Ovary (tissue), 9 donors: Measurements from ENCODE around the gene ALPK1. TPM values are rescaled to one million over a fixed set of nuclear protein-coding genes. Genes with fewer than 3 reads are reported as not detected.
"Not testable (repeated sequence)": the region's sequence is repeated elsewhere in the genome, so short reads cannot be mapped to it uniquely, and the experiment has no call there.

ENCODE experiments used
- DNase-seq, 5 donors: peaks; one replicate each; pipeline ENCODE4 v3.0.0-alpha.2; 2019 to 2020
- H3K27ac ChIP-seq, 2 donors: fragments of 200-600 bp; one replicate each; pipeline versions ENCODE4 v1.5.1 to v1.8.0; 2019 to 2022
- H3K27me3 ChIP-seq: fragments of 200-600 bp; one replicate; pipeline ENCODE4 v1.8.0; 2022
- H3K36me3 ChIP-seq: fragments of 200-600 bp; sonication (generic); one replicate; pipeline ENCODE4 v1.5.1; 2019
- H3K4me1 ChIP-seq: one replicate; pipeline ENCODE4 v1.8.1; 2013; ENCODE audit warnings: mild to moderate bottlenecking, moderate library complexity; ENCODE audit not compliant: insufficient read depth
- H3K4me3 ChIP-seq: fragments of 200-600 bp; sonication (generic); one replicate; pipeline ENCODE4 v1.5.1; 2017
- H3K9me3 ChIP-seq, 2 donors: fragments of 200-600 bp in 1 of 2; sonication (generic) in 1 of 2; one replicate each; pipeline versions ENCODE4 v1.5.1 to v1.8.1; 2013 to 2019; ENCODE audit warnings: mild to moderate bottlenecking in 1 of 2, moderate library complexity in 1 of 2
- EP300 ChIP-seq: sonication (generic); formaldehyde crosslinking; IDR thresholded peaks from one replicate; pipeline ENCODE4 v1.6.1; 2017; ENCODE audit warnings: antibody characterized with exemption
- POLR2A ChIP-seq: fragments of 450-650 bp; IDR thresholded peaks from one replicate; pipeline ENCODE4 v1.6.1; 2017; ENCODE audit warnings: antibody characterized with exemption, mild to moderate bottlenecking, moderate library complexity
- whole genome bisulfite sequencing, 3 donors: extraction: QIAGEN DNeasy Blood & Tissue Kit in 1 of 3; methylation state at CpG; one replicate each; pipeline versions ENCODE4 v1.1.5 to v1.1.7; 2013 to 2017; 5-methylcytosine and 5-hydroxymethylcytosine counted together
- intact Hi-C, 4 donors: fragments of 100-400 bp; cut with DNase I; formaldehyde crosslinking; loops; one replicate each; pipeline versions ENCODE4 v1.11.0 to v1.15.1; 2022 to 2023
- polyA plus RNA-seq, 2 donors: library from polyadenylated mRNA; stranded (reverse); fragments of 200-250 nt in 1 of 2; fragments of 350-450 nt in 1 of 2; fragmentation: Illumina TruSeq in 1 of 2; extraction: RNeasy Lipid Tissue Mini Kit (QIAGEN cat#74804) in 1 of 2; gene quantifications; one replicate each; pipeline ENCODE4 v1.2.3, GENCODE V29; 2013 to 2014
- total RNA-seq, 7 donors: library from RNA; depleted of rRNA in 2 of 7; stranded (reverse); fragments of >200 nt in 2 of 7; fragmentation: NEBNext Ultra II Directional in 3 of 7; extraction: Animal tissue kit (Norgen Biotek cat#: 25700) in 3 of 7; gene quantifications; one replicate each; pipeline versions ENCODE4 v1.1.0 to v1.2.4, GENCODE V29; 2016 to 2023
- TF ChIP-seq, protein P1 (sequence below), 3 donors: fragments of 450-650 bp in 2 of 3; fragments of 200-600 bp in 1 of 3; IDR thresholded peaks; one replicate each; pipeline versions ENCODE4 v1.5.1 to v1.8.0; 2016 to 2022; ENCODE audit warnings: antibody characterized with exemption in 3 of 3, mild to moderate bottlenecking in 1 of 3
- donor health status: DM: no; HTN: no; CAD: no; lungs with moderate emphysema.
- donor health status: DM: no; HTN: no; CAD: no.
- donor health status: Bipolar disorder and iron deficiency.
- donor health status: DM: yes; HTN: yes; CAD: no.
- donor health status: DM: no; HTN: no; CAD: no.
- donor health status: DM: yes; HTN: yes; CAD: no.

Gene ALPK1
- total and polyA plus RNA-seq, 9 donors: 6.8 to 33.6 (median 21.3) TPM

- TF ChIP-seq EP300 (no peak), POLR2A (no peak)
- TF ChIP-seq, protein P1, sequence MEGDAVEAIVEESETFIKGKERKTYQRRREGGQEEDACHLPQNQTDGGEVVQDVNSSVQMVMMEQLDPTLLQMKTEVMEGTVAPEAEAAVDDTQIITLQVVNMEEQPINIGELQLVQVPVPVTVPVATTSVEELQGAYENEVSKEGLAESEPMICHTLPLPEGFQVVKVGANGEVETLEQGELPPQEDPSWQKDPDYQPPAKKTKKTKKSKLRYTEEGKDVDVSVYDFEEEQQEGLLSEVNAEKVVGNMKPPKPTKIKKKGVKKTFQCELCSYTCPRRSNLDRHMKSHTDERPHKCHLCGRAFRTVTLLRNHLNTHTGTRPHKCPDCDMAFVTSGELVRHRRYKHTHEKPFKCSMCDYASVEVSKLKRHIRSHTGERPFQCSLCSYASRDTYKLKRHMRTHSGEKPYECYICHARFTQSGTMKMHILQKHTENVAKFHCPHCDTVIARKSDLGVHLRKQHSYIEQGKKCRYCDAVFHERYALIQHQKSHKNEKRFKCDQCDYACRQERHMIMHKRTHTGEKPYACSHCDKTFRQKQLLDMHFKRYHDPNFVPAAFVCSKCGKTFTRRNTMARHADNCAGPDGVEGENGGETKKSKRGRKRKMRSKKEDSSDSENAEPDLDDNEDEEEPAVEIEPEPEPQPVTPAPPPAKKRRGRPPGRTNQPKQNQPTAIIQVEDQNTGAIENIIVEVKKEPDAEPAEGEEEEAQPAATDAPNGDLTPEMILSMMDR (IDR thresholded peaks at IDR 0.05): no peak
- Histone ChIP-seq H3K27me3 (no peaks in the 10 kb centered on the region), H3K9me3 (no peaks in the 10 kb centered on the region), H3K4me1 (no peaks in the 10 kb centered on the region), H3K27ac (no peak overlapping the region), H3K4me3 (no peak overlapping the region), H3K36me3 (no peaks in the 10 kb centered on the region)
- intact Hi-C loops: no loop called here
- no peak for DNase-seq
- WGBS, 3 donors: 41 to 52% (median 46%) methylated on average over 2 of the region's 2 CpGs
Measured at GRCh38 chr4:112453321-112453720, 156.2 kb downstream of the ALPK1 start.

DNA sequence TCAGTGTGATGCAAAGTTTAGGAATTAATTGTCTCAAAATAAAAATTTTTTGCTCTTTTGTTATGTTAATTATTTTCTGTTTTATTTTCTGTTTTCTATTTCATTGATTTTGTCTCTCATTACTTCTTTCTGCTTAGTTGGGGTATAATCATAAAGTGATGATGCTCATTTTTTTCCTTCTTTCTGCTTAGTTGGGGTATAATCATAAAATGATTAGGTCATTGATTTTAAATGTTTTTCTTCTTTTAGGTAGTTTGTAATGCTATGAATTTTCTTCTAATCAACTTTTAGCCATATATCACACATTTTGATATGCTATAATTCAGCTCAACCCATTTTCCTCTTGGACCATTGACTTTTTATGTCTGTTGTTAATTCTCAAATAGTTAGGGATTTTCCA lies 175.1 kb downstream of the ALPK1 start:
- Histone ChIP-seq H3K27me3 (no peaks in the 10 kb centered on the region), H3K9me3 (no peaks in the 10 kb centered on the region), H3K4me1 (no peaks in the 10 kb centered on the region), H3K36me3 (no peaks in the 10 kb centered on the region), H3K27ac (no peak overlapping the region), H3K4me3 (no peak overlapping the region)
- TF ChIP-seq EP300 (no peak), POLR2A (no peak)
- TF ChIP-seq, protein P1 (IDR thresholded peaks at IDR 0.05): no peak
- intact Hi-C loops: no loop called here
- no peak for DNase-seq

DNA sequence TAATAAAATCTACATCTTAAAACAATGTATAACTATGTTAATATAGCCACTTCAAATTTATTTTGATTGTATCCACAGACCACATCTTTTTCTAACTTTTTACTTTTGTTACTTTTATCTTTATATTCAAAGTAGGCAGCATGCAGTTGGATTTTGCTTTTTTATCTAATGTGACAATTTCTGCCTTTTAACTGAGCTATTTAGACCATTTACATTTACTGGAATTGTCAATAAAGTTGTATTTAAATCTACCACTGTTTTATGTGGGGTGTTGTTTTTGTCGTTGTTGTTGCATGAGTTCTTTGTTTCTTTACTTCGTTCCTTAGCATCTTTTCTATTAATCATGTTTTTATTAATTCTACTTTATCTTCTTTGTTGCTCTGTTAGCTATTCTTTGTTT lies 176.8 kb downstream of the ALPK1 start:
- H3K9me3 ChIP-seq: no peaks in the 10 kb centered on the region
- no peaks in the 10 kb centered on the region for H3K36me3 ChIP-seq
- no peak overlapping the region for H3K4me3 ChIP-seq
- no peaks in the 10 kb centered on the region for H3K27me3 ChIP-seq
- TF ChIP-seq POLR2A: no peak
- TF ChIP-seq, protein P1 (IDR thresholded peaks at IDR 0.05): no peak
- no peak for TF ChIP-seq EP300
- intact Hi-C loops: no loop called here
- H3K27ac ChIP-seq: no peak overlapping the region
- no peaks in the 10 kb centered on the region for H3K4me1 ChIP-seq
- WGBS, 3 donors: 91 to 95% (median 93%) methylated on average over 2 of the region's 2 CpGs
- DNase-seq: no peak

DNA sequence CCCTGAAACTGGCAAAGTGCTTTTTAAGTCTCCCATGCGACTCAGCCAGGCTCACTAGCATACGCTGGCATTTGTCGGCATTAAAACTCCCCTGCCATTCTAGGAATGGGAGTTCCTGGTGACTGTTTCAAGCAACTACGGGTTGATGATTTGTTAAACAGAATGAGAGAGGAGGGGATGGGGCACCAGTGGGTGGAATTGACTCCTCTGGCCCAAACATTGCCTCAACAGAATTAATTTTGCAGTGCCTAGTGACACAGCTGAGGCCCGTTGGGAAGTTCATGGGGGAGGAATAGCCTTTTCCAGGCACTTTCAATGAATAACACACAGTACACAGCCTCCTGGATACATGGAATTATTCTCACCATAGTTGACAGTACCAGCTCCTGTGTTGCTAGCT lies 188.8 kb downstream of the ALPK1 start:
- H3K36me3 ChIP-seq: no peaks in the 10 kb centered on the region
- 65 to 75% (median 71%) methylated on average over 5 of the region's 5 CpGs for WGBS, 3 donors
- no peaks in the 10 kb centered on the region for H3K4me1 ChIP-seq
- TF ChIP-seq, protein P1 (IDR thresholded peaks at IDR 0.05): no peak
- no peak for TF ChIP-seq EP300
- TF ChIP-seq POLR2A: no peak
- intact Hi-C loops: no loop called here
- no peaks in the 10 kb centered on the region for H3K27me3 ChIP-seq
- no peaks in the 10 kb centered on the region for H3K9me3 ChIP-seq
- no peak overlapping the region for H3K27ac ChIP-seq
- no peak overlapping the region for H3K4me3 ChIP-seq
- DNase-seq: no peak

- WGBS, 3 donors: 86 to 90% (median 86%) methylated on average over 3 of the region's 3 CpGs
- H3K27me3 ChIP-seq, intact Hi-C loops, DNase-seq, H3K9me3 ChIP-seq, H3K4me3 ChIP-seq, H3K36me3 ChIP-seq, H3K4me1 ChIP-seq, H3K27ac ChIP-seq: not testable (repeated sequence)
Measured at GRCh38 chr4:112490808-112491207, 193.6 kb downstream of the ALPK1 start.

Other genes starting within 250 kb of the ALPK1 start
- 1 to 10 TPM; 1.0 to 2.5 (median 2.0) TPM for gene FAM241A, start 151.9 kb upstream of the ALPK1 start, total RNA-seq
- gene FAM241A, start 151.9 kb upstream of the ALPK1 start, polyA plus RNA-seq: 1 to 10 TPM; 2.4 to 4.9 TPM
- gene AP1AR, start 65.6 kb upstream of the ALPK1 start, total RNA-seq: 10 to 100 TPM; 16.5 to 27.0 (median 19.9) TPM
- 10 to 100 TPM in 1 of 2 donors, 1 to 10 TPM in 1; 9.1 to 12.1 TPM for gene AP1AR, start 65.6 kb upstream of the ALPK1 start, polyA plus RNA-seq
- gene TIFA, start 11.5 kb upstream of the ALPK1 start, total RNA-seq: 10 to 100 TPM in 6 of 7 donors, 1 to 10 TPM in 1; 10.0 to 25.6 (median 13.2) TPM
- 10 to 100 TPM; 12.8 to 13.9 TPM for gene TIFA, start 11.5 kb upstream of the ALPK1 start, polyA plus RNA-seq
- not detected for gene NEUROG2, start 218.8 kb downstream of the ALPK1 start, total RNA-seq
- gene NEUROG2, start 218.8 kb downstream of the ALPK1 start, polyA plus RNA-seq: not detected